Activated T-helper 2 cell treated with anti-CD3 and anti-CD28 coated beads, Interferon-gamma antibody, Interleukin-2, Interleukin-4, amounts not matched to agents 10 μg/mL and 5 μg/mL and 100 μg/mL, durations not matched to agents 14 hours and 24 hours and 36 hours (primary cell): ENCODE results near the gene MT1X. TPM values are rescaled to one million over a fixed set of nuclear protein-coding genes. Genes with fewer than 3 reads are reported as not detected.

Source experiments
- DNase-seq: peaks from one replicate; pipeline ENCODE4 v3.0.0; 2021; ENCODE audit warnings: low spot score
- H3K27ac Mint-ChIP-seq: one replicate; pipeline ENCODE4 v1.8.0; 2021; ENCODE audit warnings: mixed read lengths
- H3K27me3 Mint-ChIP-seq: one replicate; pipeline ENCODE4 v1.8.0; 2021; ENCODE audit warnings: low read depth, mixed read lengths
- H3K36me3 Mint-ChIP-seq: one replicate; pipeline ENCODE4 v1.8.0; 2021; ENCODE audit warnings: low read depth, mixed read lengths
- H3K4me1 Mint-ChIP-seq: one replicate; pipeline ENCODE4 v1.8.0; 2021; ENCODE audit warnings: low read depth, mixed read lengths
- H3K4me3 Mint-ChIP-seq: one replicate; pipeline ENCODE4 v1.8.0; 2021; ENCODE audit warnings: low read depth, mild to moderate bottlenecking, moderate library complexity, mixed read lengths
- H3K9me3 Mint-ChIP-seq: one replicate; pipeline ENCODE4 v1.8.0; 2021; ENCODE audit warnings: mixed read lengths
- intact Hi-C: fragments of 100-400 bp; cut with micrococcal nuclease; formaldehyde crosslinking; loops from one replicate; pipeline ENCODE4 v1.15.1; 2023
- total RNA-seq: library from RNA; stranded (reverse); gene quantifications from 2 replicates; pipeline ENCODE4 v1.2.3, GENCODE V29; 2022

The MT1X gene
- 58.2 and 62.3 TPM in 2 replicates for total RNA-seq

DNA sequence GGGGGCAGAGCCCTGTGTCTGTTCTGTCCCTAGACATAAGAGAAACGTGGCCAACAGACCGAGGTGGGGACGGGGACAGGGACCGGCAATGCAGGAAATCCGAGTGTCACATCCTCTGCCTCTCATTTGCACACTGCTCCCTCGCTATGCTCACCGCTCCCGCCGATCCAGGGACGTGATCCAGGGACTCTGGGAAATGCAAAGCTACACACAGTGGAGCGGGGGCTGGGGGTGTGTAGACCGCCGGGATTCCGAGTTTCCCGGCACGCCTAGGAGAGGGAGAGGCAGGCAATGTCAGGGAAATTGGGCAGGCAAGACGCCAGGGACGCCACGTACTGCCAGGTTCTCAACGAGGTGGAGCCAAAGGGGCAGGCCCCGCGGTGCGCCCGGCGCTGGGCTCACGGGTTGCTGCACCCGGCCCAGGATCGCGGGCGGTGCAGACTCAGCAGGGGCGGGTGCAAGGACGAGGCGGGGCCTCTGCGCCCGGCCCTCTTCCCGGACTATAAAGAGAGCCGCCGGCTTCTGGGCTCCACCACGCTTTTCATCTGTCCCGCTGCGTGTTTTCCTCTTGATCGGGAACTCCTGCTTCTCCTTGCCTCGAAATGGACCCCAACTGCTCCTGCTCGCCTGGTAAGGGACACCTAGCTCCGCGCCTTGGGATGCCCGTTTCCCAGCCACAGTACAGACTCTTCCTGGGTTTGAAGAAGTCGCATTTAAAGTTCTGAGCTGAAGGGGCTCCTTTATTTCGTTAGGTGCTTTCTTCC is at the start of gene MT1X:
Gene MT1X, plus strand, starts transcription at position 532 of the 764 bp plus-strand sequence. Its CDS starts 71 bp downstream, at position 603.
- intact Hi-C loops: loop anchor here (1.0 to 5.0 kb wide), 5 partner anchors 13 to 230 kb away; partner anchors contain the start of genes MT1G, MT1H, MT2A and NUDT21
- H3K36me3 Mint-ChIP-seq: peaks cover 4% of the 10 kb centered on the region
- H3K9me3 Mint-ChIP-seq: no peaks in the 10 kb centered on the region
- no peaks in the 10 kb centered on the region for H3K27me3 Mint-ChIP-seq
- peak within 1 kb of the TSS; percentile 94 for H3K4me3 Mint-ChIP-seq
- DNase-seq: peak; percentile 83
- peaks cover 24% of the 10 kb centered on the region for H3K4me1 Mint-ChIP-seq
- peak within 1 kb of the TSS; percentile 84 for H3K27ac Mint-ChIP-seq

DNA sequence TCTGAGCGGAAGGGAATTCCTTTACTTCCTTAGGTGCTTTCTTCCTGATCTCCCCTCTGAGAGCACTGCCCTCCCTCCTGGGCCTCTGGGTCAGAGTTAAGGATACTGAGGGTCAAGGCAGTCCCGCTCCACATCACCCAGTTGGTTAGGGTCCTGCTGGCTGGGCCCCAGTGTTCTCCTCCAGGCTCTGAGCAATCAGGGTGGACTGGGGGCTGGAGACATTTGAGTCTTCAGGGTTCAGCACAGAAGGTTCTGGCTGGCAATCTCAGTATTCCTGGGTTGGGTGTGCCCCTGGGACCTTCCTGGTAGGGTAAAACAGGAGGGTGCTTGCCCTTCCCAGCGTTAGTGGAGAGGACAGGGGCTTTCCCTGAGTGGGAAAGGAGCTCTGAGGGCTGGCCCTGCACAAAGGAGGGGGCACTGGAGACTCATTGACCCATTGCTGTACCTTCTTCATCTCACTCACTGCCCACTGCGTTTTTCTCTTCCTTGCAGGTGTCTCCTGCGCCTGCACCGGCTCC is 49.4 kb upstream of the MT1X start:
- Mint-ChIP-seq H3K4me3 (peak overlapping the region; percentile 62), H3K4me1 (peaks cover 28% of the 10 kb centered on the region), H3K27ac (no peak overlapping the region), H3K36me3 (no peaks in the 10 kb centered on the region), H3K9me3 (no peaks in the 10 kb centered on the region), H3K27me3 (peaks cover 70% of the 10 kb centered on the region)
- intact Hi-C loops: loop anchor here (5.0 kb wide), 1 partner anchor 34 kb away; the partner anchor contains the start of genes MT1G and MT1H
- no peak for DNase-seq

DNA sequence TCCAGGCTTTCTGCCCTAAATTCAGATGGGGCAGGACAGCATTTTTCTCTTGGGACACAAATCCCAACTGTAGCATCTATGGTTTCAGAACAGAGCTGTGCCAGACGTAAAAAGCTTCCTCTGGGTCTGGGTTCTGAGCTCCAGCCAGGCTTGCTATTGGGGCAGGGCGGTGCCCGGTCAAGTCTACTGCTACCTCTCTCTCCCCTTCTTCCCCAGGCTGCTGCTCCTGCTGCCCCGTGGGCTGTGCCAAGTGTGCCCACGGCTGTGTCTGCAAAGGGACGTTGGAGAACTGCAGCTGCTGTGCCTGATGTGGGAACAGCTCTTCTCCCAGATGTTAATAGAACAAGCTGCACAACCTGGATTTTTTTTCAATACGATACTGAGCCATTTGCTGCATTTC is 48.7 kb upstream of the MT1X start:
- Mint-ChIP-seq H3K9me3 (no peaks in the 10 kb centered on the region), H3K27me3 (peaks cover 74% of the 10 kb centered on the region), H3K4me1 (peaks cover 31% of the 10 kb centered on the region), H3K36me3 (no peaks in the 10 kb centered on the region), H3K4me3 (no peak overlapping the region), H3K27ac (no peak overlapping the region)
- intact Hi-C loops: loop anchor here (5.0 kb wide), 1 partner anchor 34 kb away; the partner anchor contains the start of genes MT1G and MT1H
- no peak for DNase-seq

DNA sequence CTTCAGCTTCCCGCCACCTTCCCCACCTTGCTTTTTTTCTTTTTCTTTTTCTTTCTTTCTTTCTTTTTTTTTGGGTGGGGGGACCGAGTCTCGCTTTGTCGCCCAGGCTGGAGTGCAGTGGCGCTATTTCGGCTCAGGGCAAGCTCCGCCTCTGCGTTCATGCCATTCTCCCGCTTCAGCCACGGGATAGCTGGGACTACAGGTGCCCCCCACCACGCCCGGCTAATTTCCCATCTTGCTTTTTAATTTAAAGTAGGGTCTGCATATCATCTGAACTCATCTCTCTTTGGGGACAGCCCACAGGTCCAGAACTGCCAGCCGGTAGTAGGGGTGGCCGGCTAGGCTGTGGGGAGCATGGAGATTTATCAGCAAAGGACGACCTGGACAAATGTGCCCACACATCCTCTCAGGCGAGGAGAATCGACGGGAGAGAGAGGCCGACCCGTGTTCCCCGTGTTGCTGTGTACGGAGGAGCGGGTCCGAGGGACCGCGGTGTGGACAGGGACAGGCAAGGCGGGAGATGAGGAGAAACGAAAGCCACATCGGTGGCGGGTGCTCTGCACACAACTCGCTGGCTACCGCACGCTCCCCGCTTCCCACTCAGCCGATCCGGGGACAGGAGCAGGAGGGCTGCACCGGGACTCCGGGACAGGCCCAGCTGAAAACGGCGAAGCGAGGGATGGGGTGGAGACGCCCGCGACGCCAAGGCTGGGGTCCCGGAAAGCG is 47.4 kb upstream of the MT1X start:
- H3K4me1 Mint-ChIP-seq: peaks cover 33% of the 10 kb centered on the region
- H3K4me3 Mint-ChIP-seq: peak overlapping the region; percentile 65
- H3K27me3 Mint-ChIP-seq: peaks cover 85% of the 10 kb centered on the region
- intact Hi-C loops: loop anchor here (2.0 to 5.0 kb wide), 2 partner anchors 18 to 32 kb away; partner anchors contain the start of genes MT1G and MT1H
- H3K36me3 Mint-ChIP-seq: no peaks in the 10 kb centered on the region
- DNase-seq: no peak
- no peak overlapping the region for H3K27ac Mint-ChIP-seq
- H3K9me3 Mint-ChIP-seq: no peaks in the 10 kb centered on the region

DNA sequence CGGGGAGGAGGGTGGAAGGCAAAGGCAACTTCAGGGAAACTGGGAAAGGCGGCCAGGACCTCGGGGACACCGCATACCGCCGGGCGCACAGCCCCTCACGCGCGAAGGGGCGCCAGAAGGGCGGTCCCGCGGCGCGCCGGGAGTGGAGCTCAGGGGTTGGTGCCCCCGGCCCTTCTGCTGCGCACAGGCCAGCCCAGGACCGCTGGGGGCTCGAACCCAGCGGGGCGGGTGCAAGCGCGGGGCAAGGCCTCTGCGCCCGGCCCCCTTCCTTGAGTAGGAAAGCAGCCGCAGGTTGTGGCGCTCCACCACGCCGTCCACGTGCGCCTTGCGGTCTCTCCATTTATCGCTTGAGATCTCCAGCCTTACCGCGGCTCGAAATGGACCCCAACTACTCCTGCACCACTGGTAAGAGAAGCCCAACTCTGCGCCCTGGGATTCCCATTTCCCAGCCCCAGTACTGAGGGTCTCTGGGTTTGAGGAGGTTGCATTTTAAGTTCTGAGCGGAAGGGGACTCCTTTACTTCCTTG is 46.8 kb upstream of the MT1X start:
- Mint-ChIP-seq H3K4me3 (peak overlapping the region; percentile 49), H3K27ac (no peak overlapping the region), H3K36me3 (no peaks in the 10 kb centered on the region), H3K9me3 (no peaks in the 10 kb centered on the region), H3K27me3 (peaks cover 87% of the 10 kb centered on the region), H3K4me1 (peaks cover 31% of the 10 kb centered on the region)
- DNase-seq: no peak
- intact Hi-C loops: loop anchor here (2.0 kb wide), 1 partner anchor 19 kb away; no protein-coding TSS in a partner anchor

DNA sequence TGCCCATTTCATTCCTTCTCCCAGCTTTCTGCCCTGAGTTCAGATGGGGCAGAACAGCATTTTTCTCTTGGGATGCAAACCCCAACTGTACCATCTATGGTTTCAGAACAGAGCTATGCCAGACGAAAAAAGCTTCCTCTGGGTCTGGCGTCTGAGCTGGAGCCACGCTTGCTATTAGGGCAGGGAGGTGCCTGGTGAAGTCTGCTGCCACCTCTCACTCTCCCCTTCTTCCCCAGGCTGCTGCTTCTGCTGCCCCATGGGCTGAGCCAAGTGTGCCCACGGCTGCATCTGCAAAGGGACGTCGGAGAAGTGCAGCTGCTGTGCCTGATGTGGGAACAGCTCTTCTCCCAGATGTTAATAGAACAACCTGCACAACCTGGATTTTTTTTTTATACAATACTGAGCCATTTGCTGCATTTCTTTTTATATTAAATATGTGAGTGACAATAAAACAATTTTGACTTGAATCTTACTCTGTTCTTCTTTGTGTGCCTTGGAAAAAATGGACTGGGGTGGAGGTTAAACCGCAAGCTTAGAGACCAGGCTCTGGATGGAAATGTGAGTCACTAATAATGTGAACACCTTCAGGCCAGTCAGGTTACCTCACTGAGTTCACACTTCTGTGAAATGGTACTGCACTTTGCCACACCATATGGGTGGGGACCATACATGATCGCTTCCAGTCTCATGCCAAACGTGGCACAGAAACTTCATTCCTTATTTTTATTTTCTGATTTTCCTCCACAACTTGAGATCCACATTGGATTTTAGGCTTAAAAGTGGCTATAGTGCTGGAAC is 45.5 kb upstream of the MT1X start:
- no peak overlapping the region for H3K27ac Mint-ChIP-seq
- H3K4me3 Mint-ChIP-seq: no peak overlapping the region
- peaks cover 83% of the 10 kb centered on the region for H3K27me3 Mint-ChIP-seq
- H3K4me1 Mint-ChIP-seq: peaks cover 29% of the 10 kb centered on the region
- H3K9me3 Mint-ChIP-seq: no peaks in the 10 kb centered on the region
- DNase-seq: no peak
- intact Hi-C loops: no loop called here
- no peaks in the 10 kb centered on the region for H3K36me3 Mint-ChIP-seq

DNA sequence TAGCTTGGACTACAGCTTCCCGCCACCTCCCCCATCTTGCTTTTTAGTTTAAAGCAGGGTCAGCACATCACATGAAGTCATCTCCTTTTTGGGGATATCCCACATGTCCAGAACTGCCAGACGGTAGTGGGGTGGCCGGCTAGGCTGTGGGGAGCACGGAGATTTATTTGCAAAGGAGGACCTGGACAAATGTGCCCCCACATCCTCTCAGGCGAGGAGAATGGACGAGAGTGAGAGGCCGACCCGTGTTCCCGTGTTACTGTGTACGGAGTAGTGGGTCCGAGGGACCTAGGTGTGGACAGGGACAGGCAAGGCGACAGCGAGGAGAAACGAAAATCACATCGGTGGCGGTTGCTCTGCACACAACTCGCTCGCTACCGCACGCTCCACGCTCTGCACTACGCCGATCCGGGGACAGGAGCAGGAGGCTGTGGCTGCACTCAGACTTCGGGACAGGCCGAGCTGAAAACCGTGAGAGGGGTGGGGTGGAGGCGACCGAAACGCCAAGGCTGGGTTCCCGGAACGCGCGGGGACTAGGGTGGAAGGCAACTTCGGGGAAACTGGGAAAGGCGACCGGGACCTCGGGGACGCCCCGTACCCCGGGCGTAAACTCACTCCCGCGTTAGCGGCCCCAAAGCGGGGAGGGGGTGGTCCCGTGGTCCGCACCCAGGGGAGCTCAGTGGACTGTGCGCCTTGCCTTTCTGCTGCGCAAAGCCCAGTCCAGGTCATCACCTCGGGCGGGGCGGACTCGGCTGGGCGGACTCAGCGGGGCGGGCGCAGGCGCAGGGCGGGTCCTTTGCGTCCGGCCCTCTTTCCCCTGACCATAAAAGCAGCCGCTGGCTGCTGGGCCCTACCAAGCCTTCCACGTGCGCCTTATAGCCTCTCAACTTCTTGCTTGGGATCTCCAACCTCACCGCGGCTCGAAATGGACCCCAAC is 44.2 kb upstream of the MT1X start, which contains the start of gene MT1A:
Gene MT1A, plus strand, starts transcription at position 853 of the 937 bp plus-strand sequence. Its CDS starts 73 bp downstream, at position 926.
- Mint-ChIP-seq H3K4me1 (peaks cover 34% of the 10 kb centered on the region), H3K4me3 (peak within 1 kb of the TSS; percentile 70), H3K9me3 (no peaks in the 10 kb centered on the region), H3K36me3 (no peaks in the 10 kb centered on the region), H3K27ac (no peak within 1 kb of the TSS), H3K27me3 (peaks cover 75% of the 10 kb centered on the region)
- intact Hi-C loops: no loop called here
- no peak for DNase-seq

DNA sequence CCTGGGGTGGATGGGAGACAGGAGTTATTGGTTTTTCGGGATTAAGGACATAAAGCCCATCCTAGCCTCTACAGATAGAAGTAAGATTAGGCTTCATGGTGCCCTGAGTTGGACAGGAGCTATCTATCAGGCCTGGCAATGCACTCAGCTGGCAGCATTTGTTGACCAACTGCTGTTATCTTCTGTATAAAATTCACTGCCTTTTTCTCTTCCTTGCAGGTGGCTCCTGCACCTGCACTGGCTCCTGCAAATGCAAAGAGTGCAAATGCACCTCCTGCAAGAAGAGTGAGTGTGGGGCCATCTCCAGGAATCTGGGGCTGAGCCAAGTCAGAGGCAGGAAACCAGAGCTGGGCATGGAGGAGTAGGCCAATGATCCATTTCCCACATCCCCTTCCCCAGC is 43.2 kb upstream of the MT1X start:
- H3K27ac Mint-ChIP-seq: no peak overlapping the region
- peaks cover 42% of the 10 kb centered on the region for H3K4me1 Mint-ChIP-seq
- peaks cover 65% of the 10 kb centered on the region for H3K27me3 Mint-ChIP-seq
- intact Hi-C loops: no loop called here
- DNase-seq: no peak
- H3K36me3 Mint-ChIP-seq: no peaks in the 10 kb centered on the region
- no peak overlapping the region for H3K4me3 Mint-ChIP-seq
- H3K9me3 Mint-ChIP-seq: no peaks in the 10 kb centered on the region

DNA sequence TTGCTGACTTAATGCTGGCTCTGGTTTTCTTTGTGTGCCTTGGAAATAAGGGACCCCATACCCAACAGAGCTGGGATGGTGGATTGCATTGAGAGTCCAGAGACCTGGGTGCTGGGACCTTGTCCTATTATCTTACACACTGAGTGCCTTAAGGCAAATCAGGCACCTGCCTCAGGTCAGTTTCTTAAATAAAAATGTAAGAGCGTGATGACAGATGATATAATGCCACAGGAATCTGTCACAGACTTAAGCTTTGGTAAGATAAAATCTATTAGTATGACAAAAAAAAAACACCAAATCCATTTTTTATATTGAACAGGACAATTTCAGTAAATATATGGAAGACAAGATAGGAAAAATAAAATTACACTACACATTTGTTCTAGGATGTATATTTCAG is 42.2 kb upstream of the MT1X start:
- Mint-ChIP-seq H3K4me3 (no peak overlapping the region), H3K27ac (no peak overlapping the region), H3K4me1 (peaks cover 41% of the 10 kb centered on the region), H3K27me3 (peaks cover 56% of the 10 kb centered on the region), H3K9me3 (no peaks in the 10 kb centered on the region), H3K36me3 (no peaks in the 10 kb centered on the region)
- DNase-seq: no peak
- intact Hi-C loops: loop anchor here (5.0 kb wide), 1 partner anchor 42 kb away; the partner anchor contains the start of gene MT1X

DNA sequence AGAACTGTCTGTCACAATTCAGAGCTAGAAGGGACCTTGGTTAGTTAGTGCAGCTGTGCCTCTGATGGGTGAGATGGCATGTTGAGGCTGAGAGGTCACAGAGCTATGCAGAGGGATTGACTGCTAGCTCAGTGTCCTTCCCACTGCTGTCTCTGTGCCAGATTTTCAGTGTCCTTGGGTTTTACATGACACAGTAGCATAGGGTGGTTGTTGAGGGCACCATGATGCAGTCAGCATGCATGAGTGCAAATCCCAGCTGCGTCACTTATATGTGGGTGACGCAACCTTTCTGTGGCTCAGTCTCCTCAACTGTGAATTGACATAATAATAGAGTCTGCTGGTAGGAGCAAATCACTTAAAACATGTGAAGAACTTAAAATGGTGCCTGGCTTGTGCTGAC is 41.1 kb upstream of the MT1X start:
- intact Hi-C loops: loop anchor here (5.0 kb wide), 1 partner anchor 41 kb away; the partner anchor contains the start of gene MT1X
- no peaks in the 10 kb centered on the region for H3K9me3 Mint-ChIP-seq
- peaks cover 38% of the 10 kb centered on the region for H3K4me1 Mint-ChIP-seq
- DNase-seq: no peak
- no peak overlapping the region for H3K4me3 Mint-ChIP-seq
- H3K36me3 Mint-ChIP-seq: no peaks in the 10 kb centered on the region
- peaks cover 57% of the 10 kb centered on the region for H3K27me3 Mint-ChIP-seq
- no peak overlapping the region for H3K27ac Mint-ChIP-seq
